Activated CD8-positive, alpha-beta memory T cell treated with anti-CD3 and anti-CD28 coated beads for 1 hour (primary cell): ENCODE measurements around the gene BRCA1.

Source experiments
- DNase-seq, 2 donors: peaks; one replicate each; pipeline ENCODE4 v3.0.0-alpha.2; 2020; ENCODE audit warnings: low read depth in 1 of 2; ENCODE audit errors: extremely low read depth in 1 of 2

BRCA1 gene

DNA sequence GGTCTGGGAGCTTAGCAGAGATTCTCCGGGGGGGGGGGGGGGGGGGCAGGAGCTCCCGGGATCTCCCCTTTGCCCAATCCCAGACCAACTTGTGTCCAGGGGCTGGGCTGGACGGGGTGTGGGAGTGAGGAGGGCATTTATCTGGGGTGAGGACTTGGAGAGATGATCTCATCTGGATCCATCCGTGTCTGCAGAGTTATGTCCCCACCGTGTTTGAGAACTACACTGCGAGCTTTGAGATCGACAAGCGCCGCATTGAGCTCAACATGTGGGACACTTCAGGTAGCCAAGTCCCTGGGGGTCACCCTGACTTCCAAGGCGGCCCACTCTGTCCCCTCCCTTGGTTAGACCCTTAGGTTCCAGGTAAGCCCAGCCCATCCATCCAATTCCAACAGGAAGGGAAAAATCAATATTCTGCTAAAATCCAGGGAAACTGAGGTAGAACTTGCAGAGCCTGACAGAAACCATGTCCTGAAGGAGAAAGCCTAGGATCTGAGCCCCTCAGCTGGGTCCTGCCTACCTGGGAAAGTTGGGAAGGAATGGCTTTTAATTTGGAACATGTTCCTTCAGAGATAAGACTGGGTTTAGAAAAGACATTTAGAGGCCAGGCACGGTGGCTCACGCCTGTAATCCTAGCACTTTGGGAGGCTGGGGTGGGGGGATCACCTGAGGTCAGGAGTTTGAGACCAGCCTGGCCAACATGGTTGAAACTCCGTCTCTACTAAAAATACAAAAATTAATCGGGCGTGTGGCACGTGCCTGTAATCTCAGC is 99.2 kb downstream of the BRCA1 start:
- DNase-seq, result no peak

DNA sequence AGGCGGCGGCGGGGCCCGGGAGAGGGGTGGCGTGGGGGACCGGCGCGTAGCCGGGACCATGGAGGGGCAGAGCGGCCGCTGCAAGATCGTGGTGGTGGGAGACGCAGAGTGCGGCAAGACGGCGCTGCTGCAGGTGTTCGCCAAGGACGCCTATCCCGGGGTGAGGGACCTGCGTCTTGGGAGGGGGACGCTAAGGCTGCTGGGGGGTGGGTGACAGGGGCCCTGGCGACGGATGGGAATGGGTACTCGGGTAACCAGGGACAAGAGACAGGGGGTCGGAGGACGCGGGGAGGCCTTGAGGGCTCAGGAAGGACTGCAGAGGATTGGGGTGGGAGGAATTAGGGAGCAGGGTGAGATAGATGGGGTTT is 99.9 kb downstream of the BRCA1 start:
- DNase-seq, result no peak

DNA sequence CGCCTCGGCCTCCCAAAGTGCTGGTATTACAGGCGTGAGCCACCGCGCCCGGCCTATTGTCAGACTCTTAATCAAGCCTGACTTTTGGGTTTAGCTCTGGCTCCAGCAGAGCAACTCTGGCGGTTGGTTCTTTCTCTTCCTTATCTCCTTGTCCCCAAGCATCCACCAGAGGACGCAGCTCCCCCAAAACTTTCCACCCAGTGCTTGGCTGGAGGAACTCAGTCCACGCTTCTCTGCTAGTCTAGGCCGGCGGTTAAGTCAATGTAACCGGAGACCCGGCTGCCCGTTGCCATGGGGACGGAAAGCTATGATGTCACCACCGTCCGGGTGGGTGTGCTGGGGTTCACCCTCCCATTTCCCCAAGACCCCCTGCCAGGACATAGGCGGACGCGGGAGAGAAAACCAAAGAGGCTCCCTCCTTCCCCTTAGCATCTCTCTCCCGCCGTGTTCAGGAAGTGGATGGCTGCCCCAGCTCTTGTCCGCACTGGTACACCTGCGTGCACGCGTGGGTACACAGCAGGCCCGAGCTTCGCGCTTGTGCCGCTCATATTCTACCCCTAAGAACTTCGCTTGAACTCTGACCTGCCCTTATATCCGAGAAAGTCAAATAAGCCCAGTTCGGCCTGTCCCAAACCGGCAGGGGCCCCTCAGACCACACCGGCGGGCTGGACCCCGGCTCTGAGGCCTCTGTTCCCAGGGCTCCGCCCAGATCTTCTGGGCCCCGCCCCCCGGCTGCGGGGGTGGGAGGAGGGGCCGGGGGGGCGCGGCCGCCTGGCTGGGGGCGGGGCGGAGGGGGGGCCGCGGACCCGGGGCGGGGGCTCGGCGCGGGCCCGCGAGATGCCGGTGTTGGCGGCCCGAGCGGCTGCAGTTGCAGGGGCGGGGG is 100.5 kb downstream of the BRCA1 start, which contains the start of gene RND2:
TSS of gene RND2 (plus strand) at position 825 of the 883 bp plus-strand sequence. CDS start 117 bp downstream, outside the sequence.
- DNase-seq, result peak; percentile 55 to 65

DNA sequence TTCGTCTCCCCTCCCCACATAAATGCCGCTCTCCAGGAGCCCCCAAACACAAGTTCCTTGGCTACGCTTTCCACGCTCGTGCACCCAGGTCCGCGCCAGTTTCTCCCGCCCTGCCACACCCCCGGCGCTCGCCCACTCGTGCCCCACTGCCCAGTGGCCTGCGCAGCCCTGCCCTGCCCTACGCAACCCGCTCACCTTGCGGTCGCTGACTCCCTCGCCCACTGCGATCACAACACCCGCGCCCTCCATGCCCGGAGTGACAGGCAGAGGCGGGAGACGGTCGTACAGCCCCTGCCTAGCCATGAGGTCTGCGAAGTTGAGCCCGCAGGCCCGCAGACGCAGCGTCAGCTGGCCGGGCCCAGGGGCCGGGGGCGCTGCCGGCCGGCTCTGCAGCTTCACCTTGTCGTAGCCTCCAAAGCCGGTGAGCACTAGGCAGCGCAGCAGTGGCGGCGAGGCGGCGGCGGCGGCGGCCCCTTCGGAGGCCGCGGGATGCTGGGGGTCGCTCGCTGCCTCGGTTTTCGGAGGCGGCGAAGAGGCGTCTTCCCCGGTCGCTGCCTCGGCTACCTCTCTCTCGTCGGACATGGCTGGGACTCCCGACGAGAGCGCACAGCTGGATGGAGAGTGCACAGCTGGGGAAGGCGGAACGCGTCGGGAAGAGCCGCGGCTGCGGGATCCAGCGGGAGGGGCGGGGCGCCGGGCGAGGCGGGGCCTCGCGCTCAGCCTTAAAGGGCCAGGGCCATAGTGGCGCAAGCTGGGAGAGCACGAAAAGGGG is 103.2 kb downstream of the BRCA1 start, which contains the start of gene VAT1:
TSS of gene VAT1 (minus strand) at position 645 of the 772 bp plus-strand sequence. CDS start at position 582, 63 bp downstream.
- DNase-seq, result peak in 1 of 2 donors; percentile 46

DNA sequence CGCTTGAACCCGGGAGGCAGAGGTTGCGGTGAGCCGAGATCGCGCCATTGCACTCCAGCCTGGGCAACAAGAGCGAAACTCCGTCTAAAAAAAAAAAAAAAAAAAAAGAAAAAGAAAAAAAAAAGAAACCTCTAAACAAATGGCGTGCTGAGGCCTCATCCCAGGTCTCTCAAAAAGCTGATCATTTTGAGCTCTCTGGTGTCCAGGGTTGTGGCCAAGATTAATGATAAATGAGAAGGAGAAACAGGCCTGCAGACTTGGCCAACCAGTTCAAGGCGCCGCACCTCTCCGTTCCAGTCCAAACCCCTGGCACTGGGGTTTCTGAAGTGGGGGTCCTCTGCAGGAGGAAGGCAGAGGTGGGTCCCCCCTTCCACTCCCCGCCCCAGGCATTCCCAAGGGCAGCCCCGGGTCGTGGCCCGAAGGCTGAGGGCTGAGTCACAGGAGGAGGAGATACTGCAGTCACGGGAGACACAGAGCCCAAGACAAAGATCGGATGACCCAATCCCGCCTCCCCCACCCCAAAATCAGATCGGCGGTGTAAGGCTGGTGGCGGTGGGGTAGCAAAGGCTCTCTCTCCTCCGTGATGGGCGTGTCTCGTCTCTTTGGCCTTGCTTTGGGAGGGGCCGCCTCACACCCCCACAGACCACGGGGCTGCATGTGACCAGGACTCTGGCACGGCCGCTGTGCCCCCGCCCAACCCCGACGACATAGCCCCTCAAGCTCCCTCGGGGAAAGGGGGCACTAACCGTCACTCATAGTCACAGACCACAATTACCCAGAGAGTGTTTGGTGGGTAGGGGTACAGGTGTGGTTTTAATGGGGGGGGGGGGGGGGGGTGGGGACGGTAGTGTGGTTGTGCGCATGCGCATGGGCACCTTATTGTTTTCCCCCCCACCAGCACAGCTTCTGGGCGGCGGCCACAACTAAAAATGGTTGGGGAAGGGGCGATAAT is 104.1 kb downstream of the BRCA1 start:
- DNase-seq, result peak in 1 of 2 donors; percentile 23

DNA sequence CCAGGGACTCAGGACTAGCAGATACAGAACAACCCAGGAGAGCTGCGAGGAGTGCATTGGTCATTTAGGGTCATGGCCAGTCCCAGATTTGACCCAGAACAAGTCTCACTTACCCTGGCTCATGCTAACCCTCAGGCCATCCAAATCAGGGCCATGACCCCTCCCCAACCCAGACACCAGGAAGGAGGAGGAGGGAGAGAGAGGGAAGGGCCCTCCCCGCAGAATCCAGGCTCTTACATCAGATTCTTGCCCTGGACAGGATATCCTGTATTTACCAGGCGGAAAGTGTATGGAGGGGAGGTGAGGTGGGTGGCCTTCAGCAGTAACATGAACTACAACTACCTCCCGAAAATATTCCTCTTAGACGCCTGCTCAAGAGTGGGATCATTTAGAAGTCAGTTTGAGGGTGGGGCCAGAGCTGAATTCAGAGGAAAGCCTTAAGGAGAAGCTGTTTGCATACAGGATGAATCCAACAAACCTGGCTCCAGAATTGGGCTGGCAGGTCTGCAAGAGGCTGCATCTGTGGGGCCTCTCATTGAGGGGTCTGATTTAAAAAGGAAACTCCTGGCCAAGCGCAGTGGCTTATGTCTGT is 105.0 kb downstream of the BRCA1 start:
- DNase-seq, result no peak

DNA sequence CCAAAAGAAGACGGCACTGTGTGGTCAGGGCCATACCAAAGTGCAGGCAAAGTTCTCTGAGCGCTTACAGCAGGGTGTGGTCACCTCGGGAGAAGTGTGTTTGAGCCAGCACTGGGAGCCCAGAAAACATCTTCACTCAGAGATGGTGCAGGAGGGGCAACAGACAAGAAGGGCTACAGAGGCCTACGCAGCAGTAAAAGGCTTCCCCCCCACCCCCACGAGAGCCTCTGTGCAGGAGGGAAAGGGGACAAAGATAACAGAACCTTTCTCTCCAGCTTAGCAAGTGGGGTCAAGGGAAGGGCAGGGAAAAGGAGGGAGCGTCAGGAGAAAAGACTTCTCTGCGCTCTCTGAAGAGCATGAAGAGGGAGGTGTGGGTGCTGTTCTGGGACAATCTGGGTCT is 105.7 kb downstream of the BRCA1 start:
- no peak for DNase-seq

DNA sequence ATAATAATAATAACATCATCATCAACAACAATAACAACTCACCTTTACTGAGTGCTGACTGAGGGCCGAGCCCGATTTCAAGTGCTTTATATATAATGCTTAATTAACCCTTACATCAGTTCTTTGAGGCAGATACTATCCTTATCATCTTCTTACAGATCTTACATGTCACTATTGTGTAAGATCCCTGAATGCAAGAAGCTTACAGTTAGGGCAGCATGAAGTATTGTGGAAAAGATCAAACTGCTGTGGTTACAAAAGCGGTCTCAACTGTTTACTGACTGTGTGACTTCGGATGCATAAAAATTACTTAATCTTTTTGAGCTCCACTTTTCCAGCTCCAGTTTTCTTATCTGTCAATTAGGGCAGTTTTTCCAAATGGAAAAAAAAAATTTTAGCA is 106.2 kb downstream of the BRCA1 start:
- no peak for DNase-seq

DNA sequence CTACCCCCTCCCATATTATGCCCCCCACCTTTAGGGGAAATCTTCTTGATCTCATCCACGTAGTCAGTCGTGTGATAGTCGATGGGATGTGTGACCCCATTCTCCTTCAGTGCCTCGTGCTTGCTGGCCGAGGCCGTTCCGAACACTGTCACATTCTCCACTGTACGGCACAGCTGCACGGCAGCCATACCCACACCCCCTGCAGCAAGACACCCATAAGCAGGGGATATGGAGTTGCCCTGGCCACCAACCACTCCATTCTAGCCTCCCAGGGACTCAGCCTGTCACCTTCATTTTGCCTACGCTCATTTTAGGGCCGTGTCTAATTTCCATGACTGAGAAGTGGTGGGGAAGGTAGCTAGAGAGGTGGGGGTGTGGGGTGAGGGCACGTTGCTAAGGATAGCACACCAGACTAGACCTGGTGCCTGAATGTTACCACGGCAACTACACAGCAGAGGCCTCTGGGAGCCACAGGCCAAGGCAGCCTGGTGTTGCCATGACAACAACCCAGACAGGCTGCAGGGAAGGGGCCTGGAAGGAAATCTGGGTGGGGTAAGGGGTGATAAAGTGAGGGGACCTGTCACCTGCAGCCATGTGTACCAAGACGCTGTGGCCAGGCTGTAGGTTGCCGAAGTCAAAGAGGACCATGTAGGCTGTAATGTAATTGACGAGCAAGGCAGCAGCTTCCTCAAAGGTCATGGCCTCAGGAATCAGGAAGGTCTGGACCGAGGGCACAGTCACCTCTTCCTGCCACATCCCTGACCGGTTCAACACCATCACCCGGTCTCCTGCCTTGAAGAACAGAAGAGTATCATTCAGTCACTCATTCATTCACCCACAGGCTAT is 106.9 kb downstream of the BRCA1 start:
- no peak for DNase-seq

DNA sequence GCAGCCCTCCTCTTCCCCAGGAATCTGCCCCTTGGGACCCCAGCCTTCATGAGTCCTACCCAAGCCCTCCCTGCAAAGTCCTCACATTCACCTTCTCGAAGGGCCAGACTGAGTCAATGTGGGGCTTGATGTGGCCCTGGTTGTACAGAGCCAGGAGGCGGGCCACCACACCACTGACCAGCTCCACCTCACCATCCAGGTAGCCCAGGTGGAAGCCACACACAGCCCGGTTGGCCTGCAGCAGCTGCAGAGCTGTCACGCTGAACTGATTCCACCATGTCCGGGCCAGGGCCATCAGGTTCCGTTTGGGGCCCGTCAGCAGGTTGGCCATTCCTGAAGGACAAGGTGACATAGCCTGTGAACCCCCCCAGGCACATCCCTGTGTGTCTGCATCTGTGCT is 108.9 kb downstream of the BRCA1 start:
- DNase-seq, result no peak

DNA sequence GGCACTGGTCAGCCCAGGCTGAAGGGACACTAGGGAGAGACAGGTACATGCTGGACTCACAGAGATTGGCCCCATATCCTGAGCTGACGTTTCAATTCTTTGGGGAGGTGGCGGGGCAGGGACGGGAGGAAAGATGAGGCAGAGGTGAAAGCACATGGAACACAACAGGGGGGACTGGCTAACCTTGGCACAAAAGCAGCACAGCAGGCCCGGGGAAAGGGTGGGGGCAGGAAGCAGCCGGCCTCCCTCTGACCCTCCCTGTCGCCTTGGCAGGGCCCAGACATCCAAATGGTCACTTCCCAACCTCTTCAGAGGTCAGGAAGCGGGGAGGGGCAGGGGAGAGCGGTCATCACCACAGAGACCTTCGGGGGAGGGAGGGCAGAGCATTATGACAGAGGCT is 109.6 kb downstream of the BRCA1 start:
- DNase-seq, result no peak

DNA sequence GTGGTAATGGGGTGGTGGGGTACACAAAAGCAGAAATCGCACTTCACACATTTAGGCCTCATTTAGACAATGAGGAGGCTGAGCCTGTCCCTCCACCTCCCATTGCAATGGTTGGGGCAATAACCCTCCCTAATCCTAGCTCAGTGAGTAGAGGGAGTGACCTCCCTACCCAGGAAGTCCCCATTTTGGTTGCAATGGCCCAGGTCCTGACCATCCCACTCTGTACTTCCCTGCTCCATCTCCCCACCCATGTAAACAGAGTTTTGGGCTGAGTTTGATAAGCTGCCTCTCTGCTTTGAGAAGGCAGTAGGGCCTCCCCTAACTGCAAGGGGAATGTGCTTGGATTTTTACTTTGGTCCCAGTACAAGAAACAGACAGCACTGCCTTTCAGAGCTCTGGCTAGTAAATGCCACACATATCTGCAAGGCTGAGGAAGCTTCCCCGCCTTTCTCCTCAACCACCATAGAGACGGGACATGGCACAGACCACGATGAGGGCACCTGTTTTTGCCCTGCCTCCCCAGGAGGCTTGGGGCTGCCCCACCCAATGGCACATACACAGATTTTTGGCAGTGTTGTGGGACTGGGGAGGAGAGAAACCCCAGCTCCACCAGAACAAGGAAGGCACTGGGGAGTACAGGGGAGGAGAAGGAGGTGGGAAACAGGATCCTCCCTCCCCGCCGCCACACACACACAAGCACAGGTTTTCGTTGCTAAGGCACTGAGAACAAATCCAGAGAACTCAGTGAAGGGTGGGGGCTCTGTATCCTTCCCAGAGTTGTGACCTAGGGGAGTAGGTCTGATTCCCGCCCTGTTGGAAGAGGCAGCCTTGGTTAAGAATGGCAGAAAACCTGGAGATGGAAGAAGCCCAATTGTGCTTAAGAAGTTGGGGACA is 110.3 kb downstream of the BRCA1 start:
- no peak for DNase-seq

DNA sequence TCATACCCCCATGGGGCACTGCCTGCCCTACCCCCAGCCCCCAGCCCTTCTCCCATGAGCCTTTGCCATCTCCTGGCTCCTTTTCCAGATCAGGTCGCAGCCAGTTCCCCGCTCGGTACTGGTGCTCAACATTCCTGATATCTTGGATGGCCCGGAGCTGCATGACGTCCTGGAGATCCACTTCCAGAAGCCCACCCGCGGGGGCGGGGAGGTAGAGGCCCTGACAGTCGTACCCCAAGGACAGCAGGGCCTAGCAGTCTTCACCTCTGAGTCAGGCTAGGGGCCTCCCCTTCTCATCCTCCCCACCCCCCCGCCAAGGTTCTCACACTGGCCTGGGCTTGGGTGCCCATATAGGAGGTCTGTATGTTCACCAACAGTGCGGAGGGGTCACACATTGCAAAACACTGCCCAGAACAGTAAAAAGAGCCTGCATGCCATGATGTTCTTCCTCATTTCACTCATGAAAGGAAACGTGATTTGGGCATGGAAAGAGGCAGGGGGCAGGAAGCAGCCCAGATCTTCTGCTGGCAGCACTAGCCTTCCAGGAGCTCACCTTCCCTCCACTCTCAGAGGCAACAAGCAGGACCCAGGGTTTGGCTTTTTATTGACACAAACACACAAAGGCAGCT is 111.0 kb downstream of the BRCA1 start:
- no peak for DNase-seq

DNA sequence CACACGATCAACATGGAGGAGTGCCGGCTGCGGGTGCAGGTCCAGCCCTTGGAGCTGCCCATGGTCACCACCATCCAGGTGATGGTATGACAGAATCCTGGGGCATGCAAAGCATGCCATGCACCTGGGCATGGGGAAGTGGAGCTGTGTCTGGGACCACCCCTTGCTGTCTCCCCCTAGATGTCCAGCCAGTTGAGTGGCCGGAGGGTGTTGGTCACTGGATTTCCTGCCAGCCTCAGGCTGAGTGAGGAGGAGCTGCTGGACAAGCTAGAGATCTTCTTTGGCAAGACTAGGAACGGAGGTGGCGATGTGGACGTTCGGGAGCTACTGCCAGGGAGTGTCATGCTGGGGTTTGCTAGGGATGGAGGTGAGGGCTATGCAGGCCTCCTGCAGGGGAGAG is 111.9 kb downstream of the BRCA1 start:
- no peak for DNase-seq

DNA sequence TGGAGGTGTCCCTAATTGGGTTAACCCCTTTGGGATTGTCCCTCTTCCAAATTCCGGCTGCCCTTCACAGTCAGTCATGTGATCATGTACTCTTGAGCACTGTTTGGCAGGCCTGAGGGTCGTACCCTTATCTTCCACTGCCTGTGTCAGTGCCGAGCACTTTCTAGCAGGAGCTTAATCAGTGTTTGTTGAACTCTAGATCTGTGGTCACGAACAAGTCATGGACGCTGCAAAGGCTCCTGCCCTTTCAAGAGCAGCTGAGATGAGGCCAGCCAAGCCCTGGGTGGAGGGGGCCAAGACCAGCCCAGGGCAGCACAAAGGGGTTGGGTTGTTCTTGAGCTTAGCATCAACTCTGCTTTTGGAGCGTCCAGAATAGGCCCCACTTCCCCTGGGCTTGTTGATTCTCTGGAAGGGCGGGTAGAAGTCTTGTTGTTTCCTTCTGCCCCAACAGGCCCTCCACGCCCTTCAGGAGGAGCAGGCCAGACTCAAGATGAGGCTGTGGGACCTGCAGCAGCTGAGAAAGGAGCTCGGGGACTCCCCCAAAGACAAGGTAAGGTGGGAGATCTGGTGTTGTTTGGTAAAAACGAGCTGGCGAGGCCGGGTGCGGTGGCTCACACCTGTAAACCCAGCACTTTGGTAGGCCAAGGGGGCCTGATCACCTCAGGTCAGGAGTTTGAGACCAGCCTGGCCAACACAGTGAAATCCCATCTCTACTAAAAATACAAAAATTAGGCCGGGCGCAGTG is 113.3 kb downstream of the BRCA1 start:
- no peak for DNase-seq

DNA sequence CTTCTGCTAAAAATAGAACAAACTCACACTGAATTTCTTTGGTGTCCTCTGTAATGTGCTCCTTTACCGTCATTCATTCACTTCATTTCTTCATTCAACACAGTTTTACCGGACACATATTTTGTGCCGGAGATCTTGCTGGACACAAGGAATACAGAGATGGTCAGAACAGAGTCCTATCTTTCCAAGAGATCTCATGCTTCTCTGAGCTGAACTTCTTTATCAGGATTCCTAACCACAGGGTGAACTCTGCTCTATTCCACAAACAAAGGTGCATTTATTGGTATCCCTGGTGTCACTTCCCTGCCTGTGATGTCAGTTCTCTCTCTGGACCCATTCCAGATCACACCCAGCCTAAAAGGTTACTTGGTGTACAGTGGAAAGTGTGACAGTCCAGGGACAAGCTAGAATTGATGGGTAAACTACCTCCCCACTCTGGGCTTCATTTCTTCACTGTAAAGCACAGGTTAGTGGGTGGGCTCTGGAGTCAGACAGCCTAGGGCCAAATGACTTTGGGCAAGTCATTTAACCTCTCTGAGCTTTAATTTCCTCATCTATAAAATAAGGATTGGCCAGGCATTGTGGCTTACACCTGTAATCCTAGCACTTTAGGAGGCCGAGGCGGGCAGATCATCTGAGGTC is 114.4 kb downstream of the BRCA1 start:
- no peak for DNase-seq
